LHCN-M2 (cell line): ENCODE data around the gene CACNG8. TPM values are rescaled to one million over a fixed set of nuclear protein-coding genes. Genes with fewer than 3 reads are reported as not detected.
A peak's percentile ranks its signal among the peaks of the same experiment; 100 is the strongest.
"Not testable (repeated sequence)": the region's sequence is repeated elsewhere in the genome, so short reads cannot be mapped to it uniquely, and the experiment has no call there.

Experiments
- DNase-seq: peaks from one replicate; pipeline ENCODE4 v3.0.0-alpha.2; 2012; ENCODE audit warnings: low read depth
- polyA plus RNA-seq: library from polyadenylated mRNA; unstranded; fragments of >200 nt; gene quantifications from one replicate; pipeline ENCODE4 v1.2.1, GENCODE V29; 2012; ENCODE audit warnings: missing spikeins
- total RNA-seq: library from RNA; depleted of rRNA; stranded (reverse); fragments of >200 nt; gene quantifications from 2 replicates; pipeline ENCODE4 v1.2.3, GENCODE V29; 2014; rRNA removed

Gene CACNG8
- under 0.01 and 0.06 TPM in 2 replicates for total RNA-seq
- 0.01 TPM for polyA plus RNA-seq

GRCh38 chr19:53962887-53963431 is at the start of gene CACNG8:
CACNG8 (plus strand) TSS chr19:53962937.
- no peak for DNase-seq

GRCh38 chr19:53915000-53915399 is 47.7 kb upstream of the CACNG8 start:
- DNase-seq, result no peak

GRCh38 chr19:53916004-53916403 is 46.7 kb upstream of the CACNG8 start:
- DNase-seq, result no peak

- no peak for DNase-seq
These were observed 45.4 kb upstream of the CACNG8 start for GRCh38 chr19:53917356-53917755.

- peak; percentile 46 for DNase-seq
These were observed 35.0 kb upstream of the CACNG8 start for GRCh38 chr19:53927739-53928138.

GRCh38 chr19:53936029-53936428 is 26.7 kb upstream of the CACNG8 start:
- DNase-seq, result no peak

- DNase-seq, result no peak
These were observed 20.5 kb upstream of the CACNG8 start for GRCh38 chr19:53942001-53942786.

- no peak for DNase-seq
These were observed 18.3 kb upstream of the CACNG8 start for GRCh38 chr19:53944416-53944815.

GRCh38 chr19:53944933-53945332 is 17.8 kb upstream of the CACNG8 start:
- DNase-seq, result no peak

- peak; percentile 28 for DNase-seq
These were observed 17.3 kb upstream of the CACNG8 start for GRCh38 chr19:53945441-53945840.

GRCh38 chr19:53945998-53946397 is 16.7 kb upstream of the CACNG8 start:
- DNase-seq, result no peak

GRCh38 chr19:53947624-53948023 is 15.1 kb upstream of the CACNG8 start:
- no peak for DNase-seq

GRCh38 chr19:53948611-53949010 is 14.1 kb upstream of the CACNG8 start:
- not testable (repeated sequence) for DNase-seq

- DNase-seq, result no peak
These were observed 11.3 kb upstream of the CACNG8 start for GRCh38 chr19:53951436-53951835.

- no peak for DNase-seq
These were observed 10.8 kb upstream of the CACNG8 start for GRCh38 chr19:53951947-53952346.

GRCh38 chr19:53953383-53953782 is 9.4 kb upstream of the CACNG8 start:
- DNase-seq, result no peak

- DNase-seq, result no peak
These were observed 5.1 kb upstream of the CACNG8 start for GRCh38 chr19:53957448-53958167.

- DNase-seq, result no peak
These were observed 4.6 kb upstream of the CACNG8 start for GRCh38 chr19:53958168-53958571.

- DNase-seq, result no peak
These were observed 3.6 kb upstream of the CACNG8 start for GRCh38 chr19:53958823-53959757.

GRCh38 chr19:53960187-53960586 is 2.5 kb upstream of the CACNG8 start:
- DNase-seq, result no peak

- DNase-seq, result no peak
These were observed 1.9 kb upstream of the CACNG8 start for GRCh38 chr19:53960886-53961285.
